Mesendoderm (in vitro differentiated cells): ENCODE results near the gene HSPB6.

Source experiments
- DNase-seq: peaks from one replicate; pipeline ENCODE4 v3.0.0; 2013
- H2AK5ac ChIP-seq: 2 replicates; pipeline ENCODE4 v1.6.1; 2013; ENCODE audit warnings: low read length, inconsistent platforms
- H2BK120ac ChIP-seq: 2 replicates; pipeline ENCODE4 v1.6.1; 2013; ENCODE audit warnings: low read depth, mild to moderate bottlenecking, low read length, moderate library complexity, mixed read lengths
- H2BK15ac ChIP-seq: replicated peaks from 2 replicates; pipeline ENCODE4 v1.6.1; 2013; ENCODE audit warnings: low read depth, mild to moderate bottlenecking, moderate library complexity
- H2BK5ac ChIP-seq: 2 replicates; pipeline ENCODE4 v1.6.1; 2013; ENCODE audit warnings: low read length, inconsistent platforms
- H3K18ac ChIP-seq: 2 replicates; pipeline ENCODE4 v1.6.1; 2013; ENCODE audit warnings: mild to moderate bottlenecking, low read length, mixed read lengths
- H3K23ac ChIP-seq: one replicate; pipeline ENCODE4 v1.6.1; 2013; ENCODE audit warnings: low read length
- H3K27ac ChIP-seq: 2 replicates; pipeline ENCODE4 v1.5.1; 2013; ENCODE audit warnings: low read depth, mild to moderate bottlenecking, inconsistent platforms, low read length, moderate library complexity
- H3K27me3 ChIP-seq: 2 replicates; pipeline ENCODE4 v1.6.1; 2013; ENCODE audit warnings: low read length, control low read depth, mild to moderate bottlenecking, inconsistent platforms; ENCODE audit not compliant: insufficient read depth, poor library complexity
- H3K36me3 ChIP-seq: 2 replicates; pipeline ENCODE4 v1.6.1; 2013; ENCODE audit warnings: low read length, inconsistent platforms; ENCODE audit not compliant: control insufficient read depth, insufficient read depth
- H3K4ac ChIP-seq: one replicate; pipeline ENCODE4 v1.6.1; 2013; ENCODE audit warnings: low read depth, mild to moderate bottlenecking, low read length, moderate library complexity
- H3K4me1 ChIP-seq: 2 replicates; pipeline ENCODE4 v1.6.1; 2013; ENCODE audit warnings: low read depth, low read length, inconsistent platforms; ENCODE audit not compliant: control insufficient read depth
- H3K4me2 ChIP-seq: 2 replicates; pipeline ENCODE4 v1.6.1; 2013; ENCODE audit warnings: low read length
- H3K4me3 ChIP-seq: 2 replicates; pipeline ENCODE4 v1.5.1; 2013; ENCODE audit warnings: mild to moderate bottlenecking, low read length
- H3K56ac ChIP-seq: one replicate; pipeline ENCODE4 v1.6.1; 2013; ENCODE audit warnings: low read length
- H3K79me1 ChIP-seq: 2 replicates; pipeline ENCODE4 v1.6.1; 2013; ENCODE audit warnings: low read length, inconsistent platforms
- H3K79me2 ChIP-seq: 2 replicates; pipeline ENCODE4 v1.6.1; 2013; ENCODE audit warnings: mild to moderate bottlenecking, low read length; ENCODE audit not compliant: control insufficient read depth, insufficient read depth
- H3K9ac ChIP-seq: 2 replicates; pipeline ENCODE4 v1.6.1; 2013; ENCODE audit warnings: low read length, inconsistent platforms
- H4K5ac ChIP-seq: one replicate; pipeline ENCODE4 v1.6.1; 2013; ENCODE audit warnings: low read length
- H4K8ac ChIP-seq: one replicate; pipeline ENCODE4 v1.6.1; 2013; ENCODE audit warnings: low read depth, mild to moderate bottlenecking, control low read depth, low read length, moderate library complexity
- WGBS: extraction: QIAGEN DNeasy Blood & Tissue Kit; methylation state at CpG from one replicate; pipeline ENCODE4 v1.1.7; 2013; ENCODE audit warnings: low lambda C conversion rate, missing lambda C conversion rate; ENCODE audit not compliant: insufficient coverage; ENCODE audit errors: extremely low coverage; 5-methylcytosine and 5-hydroxymethylcytosine counted together

Gene HSPB6

DNA sequence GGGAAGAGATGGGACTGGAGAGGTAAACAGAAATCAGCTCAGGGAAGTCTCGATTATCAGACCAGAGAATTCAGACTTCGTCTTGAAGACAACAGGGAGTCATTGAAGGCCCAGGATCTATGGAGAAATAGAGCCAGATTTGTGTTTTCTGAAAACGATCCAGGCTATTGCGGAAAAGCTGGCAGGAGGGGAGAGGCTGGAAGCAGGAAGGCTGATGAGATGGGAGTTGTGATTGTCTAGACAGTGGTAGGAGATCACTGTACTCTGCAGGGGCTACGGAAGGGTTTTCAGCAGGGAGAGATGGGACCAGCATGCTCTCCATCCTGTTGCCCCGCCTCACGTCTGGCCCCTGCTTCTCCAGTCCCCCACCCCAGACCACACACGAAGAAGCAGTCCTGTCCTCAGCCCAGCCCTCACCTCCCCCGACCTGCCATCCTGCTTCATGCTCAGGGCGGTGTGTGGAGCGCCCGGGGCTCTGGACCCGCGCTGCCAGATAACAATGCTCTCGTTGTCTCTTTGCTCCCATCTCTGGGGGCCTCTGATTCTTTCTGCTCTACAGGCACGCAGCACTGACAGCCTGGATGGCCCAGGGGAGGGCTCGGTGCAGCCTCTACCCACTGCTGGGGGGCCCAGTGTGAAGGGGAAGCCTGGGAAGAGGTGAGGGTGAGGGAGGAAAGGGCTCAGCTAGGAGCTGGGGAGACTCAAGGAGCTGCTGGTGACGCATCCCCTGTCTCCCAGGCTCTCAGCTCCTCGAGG, 20.4 kb upstream of the HSPB6 start:
- Histone ChIP-seq H3K27ac (no peak overlapping the region), H2BK5ac (no peak overlapping the region), H3K56ac (peak overlapping the region; percentile 54), H3K79me1 (no peaks in the 10 kb centered on the region), H2BK120ac (no peak overlapping the region), H3K4me2 (no peak overlapping the region), H3K79me2 (no peaks in the 10 kb centered on the region), H4K5ac (no peak overlapping the region), H3K4ac (no peak overlapping the region), H3K4me3 (no peak overlapping the region), H2BK15ac (no peak overlapping the region), H4K8ac (no peak overlapping the region), H3K4me1 (peaks cover 8% of the 10 kb centered on the region), H3K36me3 (no peaks in the 10 kb centered on the region), H3K9ac (peak overlapping the region; percentile 32), H2AK5ac (no peak overlapping the region), H3K27me3 (no peaks in the 10 kb centered on the region), H3K18ac (no peak overlapping the region), H3K23ac (no peak overlapping the region)
- no CpG with 5 or more reads among the region's 19 CpGs for WGBS
- DNase-seq = peak; percentile 83

DNA sequence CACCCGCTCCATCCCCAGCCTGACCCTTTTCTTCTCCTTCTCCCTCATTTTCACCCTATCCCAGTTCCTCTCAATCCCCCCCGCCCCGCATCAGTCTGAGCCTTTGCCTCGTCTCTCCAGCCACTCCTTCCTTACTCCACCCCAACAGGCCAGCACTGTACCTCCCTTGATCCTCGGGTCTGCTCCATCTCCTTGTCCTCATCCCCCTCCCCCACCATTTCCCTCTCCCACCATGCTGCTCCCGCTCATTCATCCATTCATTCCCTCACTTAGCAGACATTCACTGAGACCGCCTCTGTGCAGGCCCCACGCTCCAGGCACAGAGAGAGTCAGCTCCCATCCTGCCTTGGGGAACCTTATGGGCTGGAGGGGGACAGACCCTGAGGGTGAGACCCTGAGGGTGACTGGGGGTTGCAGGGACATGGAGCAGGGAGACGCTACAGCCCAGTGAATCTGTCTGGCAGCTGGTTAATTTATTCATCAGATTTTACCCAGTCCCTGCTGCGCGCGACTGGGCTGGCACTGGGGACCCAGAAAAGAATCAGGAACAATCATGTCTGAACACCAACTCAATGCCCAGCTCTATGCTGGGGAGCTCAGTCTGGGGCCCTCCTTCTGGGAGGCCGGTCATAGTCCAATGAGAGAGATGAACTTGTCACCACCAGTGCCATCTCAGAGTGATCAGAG, 19.4 kb upstream of the HSPB6 start:
- Histone ChIP-seq H3K4me3 (no peak overlapping the region), H2BK15ac (no peak overlapping the region), H3K27me3 (no peaks in the 10 kb centered on the region), H3K4me2 (no peak overlapping the region), H2BK5ac (no peak overlapping the region), H3K4ac (no peak overlapping the region), H3K79me2 (no peaks in the 10 kb centered on the region), H3K9ac (peak overlapping the region; percentile 8), H2AK5ac (no peak overlapping the region), H3K27ac (no peak overlapping the region), H4K5ac (no peak overlapping the region), H3K36me3 (no peaks in the 10 kb centered on the region), H3K23ac (no peak overlapping the region), H3K56ac (peak overlapping the region; percentile 78), H3K79me1 (no peaks in the 10 kb centered on the region), H4K8ac (no peak overlapping the region), H3K18ac (no peak overlapping the region), H3K4me1 (peaks cover 8% of the 10 kb centered on the region), H2BK120ac (no peak overlapping the region)
- DNase-seq = no peak
- no CpG with 5 or more reads among the region's 13 CpGs for WGBS

DNA sequence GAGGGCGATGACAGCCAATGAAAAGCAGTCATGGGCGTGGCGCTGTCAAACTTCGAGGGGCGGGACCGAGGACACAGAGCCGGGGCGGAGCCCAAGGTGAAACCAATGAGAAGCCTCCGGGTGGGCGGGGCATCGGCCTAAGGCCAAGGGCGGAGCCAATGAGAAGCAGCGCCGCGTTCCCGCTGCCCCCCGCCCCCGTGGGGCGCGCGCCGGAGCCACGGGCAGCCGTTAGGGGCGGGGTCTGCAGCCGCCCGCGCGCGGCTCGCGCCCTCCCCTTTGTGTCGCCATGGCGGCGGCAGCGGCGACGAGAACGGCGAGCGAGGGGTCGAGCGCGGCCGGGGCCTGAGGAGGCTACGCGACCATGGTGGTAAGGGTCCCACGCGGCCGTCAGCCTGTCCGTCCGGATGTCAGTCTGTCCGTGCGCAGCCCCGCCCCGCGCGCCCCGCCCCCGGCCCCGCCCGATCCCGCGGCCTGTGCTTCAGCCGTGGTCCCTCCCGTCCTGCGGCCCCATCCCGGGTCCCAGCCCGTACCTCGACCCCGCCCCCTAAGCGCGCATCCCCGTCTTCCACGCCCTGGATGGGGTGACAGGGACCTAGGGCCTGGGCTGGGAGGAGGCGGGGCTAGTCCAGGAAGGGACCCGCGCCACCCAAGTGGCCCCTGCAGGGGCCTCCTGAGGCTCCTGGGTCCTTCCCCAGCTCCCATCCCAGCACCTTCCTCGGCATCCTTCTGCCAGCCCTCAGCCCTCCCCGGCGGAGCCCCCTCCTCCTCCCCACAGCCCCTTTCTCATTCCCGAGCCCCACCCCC, 18.7 kb upstream of the HSPB6 start, which contains the start of gene ARHGAP33:
Gene ARHGAP33 (plus strand): TSS at position 267 of the 804 bp plus-strand sequence. CDS start 95 bp downstream, at position 362.
- Histone ChIP-seq H2AK5ac (no peak within 1 kb of the TSS), H3K9ac (peak within 1 kb of the TSS; percentile 53), H3K36me3 (no peaks in the 10 kb centered on the region), H3K79me2 (no peaks in the 10 kb centered on the region), H2BK120ac (no peak within 1 kb of the TSS), H3K23ac (no peak within 1 kb of the TSS), H3K4me1 (peaks cover 8% of the 10 kb centered on the region), H3K27me3 (no peaks in the 10 kb centered on the region), H3K79me1 (no peaks in the 10 kb centered on the region), H2BK5ac (no peak within 1 kb of the TSS), H3K27ac (no peak within 1 kb of the TSS), H3K18ac (peak within 1 kb of the TSS; percentile 13), H3K4me3 (peak within 1 kb of the TSS; percentile 47), H3K56ac (peak within 1 kb of the TSS; percentile 78), H4K8ac (no peak within 1 kb of the TSS), H3K4ac (no peak within 1 kb of the TSS), H4K5ac (no peak within 1 kb of the TSS), H2BK15ac (no peak within 1 kb of the TSS), H3K4me2 (peak within 1 kb of the TSS; percentile 19)
- WGBS = no CpG with 5 or more reads among the region's 82 CpGs
- peak; percentile 97 for DNase-seq

DNA sequence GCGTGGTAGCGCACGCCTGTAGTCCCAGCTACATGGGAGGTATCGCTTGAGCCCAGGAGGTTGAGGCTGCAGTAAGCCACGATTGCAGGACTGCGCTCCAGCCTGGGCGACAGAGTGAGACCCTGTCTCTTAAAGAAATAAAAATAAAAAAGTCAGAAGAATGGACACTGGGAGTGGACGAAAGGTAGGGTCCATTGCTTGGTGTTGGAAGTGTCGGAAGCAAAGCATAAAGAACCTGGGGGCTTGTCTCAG, 18.1 kb upstream of the HSPB6 start:
- Histone ChIP-seq H3K27ac (no peak overlapping the region), H4K8ac (no peak overlapping the region), H2BK5ac (no peak overlapping the region), H2AK5ac (no peak overlapping the region), H4K5ac (no peak overlapping the region), H3K9ac (no peak overlapping the region), H3K4me2 (no peak overlapping the region), H3K18ac (no peak overlapping the region), H2BK120ac (no peak overlapping the region), H3K36me3 (no peaks in the 10 kb centered on the region), H2BK15ac (no peak overlapping the region), H3K79me2 (no peaks in the 10 kb centered on the region), H3K27me3 (no peaks in the 10 kb centered on the region), H3K56ac (no peak overlapping the region), H3K4me1 (peaks cover 8% of the 10 kb centered on the region), H3K4me3 (no peak overlapping the region), H3K23ac (no peak overlapping the region), H3K79me1 (no peaks in the 10 kb centered on the region), H3K4ac (no peak overlapping the region)
- WGBS = no CpG with 5 or more reads among the region's 9 CpGs
- no peak for DNase-seq

DNA sequence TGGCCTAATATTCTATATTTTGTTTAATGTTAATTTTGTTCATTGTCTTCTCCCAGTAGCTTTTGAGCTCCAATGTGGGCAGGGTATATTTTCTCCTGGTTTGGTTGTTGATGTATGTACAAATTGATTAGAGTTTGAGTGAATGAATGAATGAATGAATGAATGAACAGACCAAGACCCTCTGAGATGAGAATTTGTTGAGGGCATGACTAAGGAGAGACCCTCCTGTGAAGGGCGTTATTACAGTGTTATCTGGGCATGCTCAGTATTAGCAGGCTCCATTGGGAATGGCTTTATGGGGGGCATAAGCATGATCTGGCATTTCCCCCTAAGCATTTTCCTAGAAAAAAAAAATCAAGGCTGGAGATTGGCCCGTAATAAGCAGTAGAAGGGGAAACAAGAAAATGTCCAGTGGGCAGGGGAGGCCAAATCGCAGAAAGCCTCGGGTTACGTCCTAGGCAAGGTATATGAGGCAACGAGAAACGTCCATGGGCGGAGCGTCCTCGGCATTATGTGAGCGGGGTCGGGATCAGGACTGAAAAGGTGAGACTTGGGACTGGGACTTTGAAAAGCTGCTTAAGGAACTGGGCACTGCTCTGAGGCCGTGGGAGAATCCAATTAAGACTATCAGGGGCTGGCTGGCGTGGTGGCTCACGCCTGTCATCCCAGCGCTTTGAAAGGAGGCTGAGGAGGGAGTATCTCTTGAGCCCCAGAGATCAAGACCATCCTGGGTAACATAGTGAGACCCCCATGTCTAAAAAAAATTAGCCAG, 17.6 kb upstream of the HSPB6 start:
- Histone ChIP-seq H4K8ac (no peak overlapping the region), H3K9ac (no peak overlapping the region), H4K5ac (no peak overlapping the region), H3K27ac (no peak overlapping the region), H2BK120ac (no peak overlapping the region), H3K4me2 (no peak overlapping the region), H3K79me1 (no peaks in the 10 kb centered on the region), H3K27me3 (no peaks in the 10 kb centered on the region), H3K4me3 (no peak overlapping the region), H2BK5ac (no peak overlapping the region), H3K18ac (no peak overlapping the region), H3K79me2 (no peaks in the 10 kb centered on the region), H2AK5ac (no peak overlapping the region), H2BK15ac (no peak overlapping the region), H3K4me1 (peaks cover 8% of the 10 kb centered on the region), H3K36me3 (no peaks in the 10 kb centered on the region), H3K4ac (no peak overlapping the region), H3K23ac (no peak overlapping the region), H3K56ac (no peak overlapping the region)
- DNase-seq = no peak
- no CpG with 5 or more reads among the region's 16 CpGs for WGBS
